ENCODE data around the gene JOSD2.

JOSD2 gene

DNA sequence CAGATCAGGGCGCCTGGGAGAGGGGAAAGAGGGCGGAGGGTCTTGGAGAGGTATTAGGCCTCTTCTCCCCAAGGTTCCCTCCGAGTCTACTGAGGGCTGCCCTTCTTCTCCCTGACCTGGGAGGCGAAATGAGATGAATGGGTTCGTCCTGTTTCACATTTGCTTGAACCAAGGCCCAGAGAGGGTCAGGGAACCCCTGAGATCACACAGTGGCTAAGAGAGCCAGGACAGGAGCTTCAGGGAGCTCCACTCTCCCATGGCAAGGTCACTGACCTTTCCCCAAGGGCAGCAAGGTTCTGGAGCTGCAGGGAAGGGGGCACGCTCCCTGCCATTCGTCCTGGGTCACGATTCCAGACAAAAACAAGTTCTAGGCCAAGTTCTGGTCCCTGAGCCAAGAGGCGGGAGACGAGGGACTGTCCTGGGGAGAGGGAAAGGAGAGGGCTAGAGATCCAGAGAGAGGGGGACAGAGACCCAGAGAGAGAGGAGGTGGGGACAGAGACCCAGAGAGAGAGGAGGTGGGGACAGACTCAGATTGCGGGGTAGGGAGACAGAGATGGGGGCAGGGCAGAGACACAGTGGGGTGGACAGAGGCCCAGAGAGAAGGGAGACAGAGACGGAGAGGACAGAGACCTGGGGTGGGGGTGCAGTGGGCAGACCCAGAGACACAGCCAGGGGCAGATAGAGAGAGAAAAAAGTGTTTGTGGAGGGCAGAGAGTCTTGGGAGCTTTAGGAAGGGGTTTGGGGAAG is 2.2 kb upstream of the JOSD2 start:
- no peak for DNase-seq

DNA sequence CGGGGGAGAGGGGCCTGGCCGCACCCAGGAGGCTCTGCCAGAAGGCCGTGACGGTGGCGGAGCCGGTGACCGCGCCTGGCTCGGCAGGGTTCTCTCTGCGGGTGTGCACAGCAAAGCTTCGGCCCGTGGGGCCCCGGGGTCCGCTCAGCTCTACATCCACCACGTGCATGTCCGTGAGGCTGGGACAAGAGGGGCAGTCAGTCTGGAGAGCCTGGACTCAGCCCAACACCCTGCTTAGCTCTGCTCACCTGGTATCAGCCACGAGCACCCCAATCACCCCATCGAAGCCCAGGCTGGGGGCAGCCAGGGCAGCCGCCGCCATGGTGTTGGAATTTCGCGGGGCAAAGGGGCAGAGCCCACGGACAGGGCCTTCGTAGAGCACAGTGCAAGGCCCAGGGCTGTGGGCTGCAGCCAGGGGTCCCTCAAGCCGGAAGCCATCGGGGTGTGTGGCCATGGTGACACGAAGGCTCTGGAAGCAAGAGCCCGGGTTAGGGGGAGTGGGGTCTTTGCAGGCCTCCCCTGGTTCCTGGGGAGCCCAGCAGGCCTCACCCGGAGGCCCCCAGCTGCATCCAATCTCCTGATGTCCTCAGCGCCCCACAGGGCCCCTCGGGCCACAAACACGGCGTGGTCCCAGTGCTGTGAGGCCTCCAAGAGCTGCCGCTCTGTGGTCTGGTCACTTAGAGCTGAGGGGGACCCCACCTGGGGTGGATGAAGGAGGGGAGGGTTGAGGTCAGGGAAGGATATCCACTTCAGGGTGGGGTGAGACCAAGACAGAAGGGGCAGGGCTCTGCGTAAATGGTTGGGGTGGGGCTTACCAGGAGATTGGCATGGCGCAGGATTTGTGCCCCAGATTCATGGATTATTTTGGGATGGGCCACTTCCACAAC is 1.4 kb upstream of the JOSD2 start:
- DNase-seq = no peak

DNA sequence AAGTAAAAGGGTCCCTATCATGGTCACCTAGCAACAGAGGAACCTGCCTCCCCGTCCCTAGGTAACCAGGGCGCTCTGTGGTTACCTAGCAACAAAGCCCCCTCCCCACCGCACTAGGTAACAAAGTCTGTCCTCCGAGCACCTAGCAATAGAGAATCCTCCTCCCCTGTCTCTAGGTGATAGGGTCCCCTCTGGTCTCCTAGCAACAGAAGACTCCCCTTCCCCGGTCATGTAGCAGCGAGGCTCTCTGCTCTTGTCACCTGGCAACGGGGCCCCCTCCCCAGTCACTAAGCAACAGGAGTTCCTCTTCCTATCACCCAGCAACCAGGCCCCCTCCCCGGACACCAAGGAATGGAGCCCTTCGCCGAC is 307 bp downstream of the JOSD2 start:
- DNase-seq = no peak

DNA sequence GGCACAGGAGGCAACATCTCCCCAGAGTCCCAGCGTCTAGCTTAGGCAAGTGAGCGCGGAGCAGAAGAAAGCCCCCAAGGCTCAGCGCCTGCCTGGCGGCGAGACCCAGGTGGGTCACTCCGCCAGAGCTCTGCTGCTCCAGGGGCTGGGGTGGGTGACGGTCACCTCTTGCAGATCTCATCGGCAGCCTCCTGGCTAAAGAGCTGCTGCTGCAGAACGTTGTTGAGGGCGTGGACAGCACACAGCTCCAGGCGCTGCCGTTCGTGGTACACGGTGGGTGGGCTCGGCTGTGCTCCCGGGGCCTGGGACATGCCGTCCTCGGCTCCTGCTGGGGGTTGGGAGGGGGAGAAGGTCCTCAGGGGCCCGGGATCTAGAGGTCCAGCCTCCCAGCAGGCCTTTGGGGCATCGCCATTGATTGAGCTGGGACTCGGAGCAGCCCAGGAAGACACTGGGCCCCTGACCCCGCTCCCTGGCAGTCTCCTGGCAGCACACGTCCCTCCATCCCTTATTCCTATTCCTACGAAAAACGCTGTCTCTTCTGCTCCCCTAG is 795 bp downstream of the JOSD2 start:
- DNase-seq = no peak

DNA sequence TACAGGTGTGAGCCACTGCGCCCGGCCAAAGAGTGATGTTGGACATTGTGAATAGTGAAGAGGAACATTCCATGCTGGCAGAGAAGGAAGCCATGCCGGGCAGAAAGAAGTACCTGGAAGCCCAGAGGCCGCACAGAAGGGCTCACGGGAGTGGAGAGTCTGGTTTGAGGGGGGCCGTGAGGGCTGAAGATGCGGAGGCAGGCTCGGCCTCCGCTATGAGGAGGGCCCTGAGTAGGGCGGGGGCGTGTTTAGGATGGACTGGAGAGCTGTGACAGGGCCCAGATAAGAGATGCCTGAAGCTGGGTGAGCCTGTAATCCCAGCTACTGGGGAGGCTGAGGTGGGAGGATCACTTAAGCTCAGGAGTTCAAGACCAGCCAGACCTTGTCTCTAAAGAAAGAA is 1.6 kb downstream of the JOSD2 start:
- no peak for DNase-seq

DNA sequence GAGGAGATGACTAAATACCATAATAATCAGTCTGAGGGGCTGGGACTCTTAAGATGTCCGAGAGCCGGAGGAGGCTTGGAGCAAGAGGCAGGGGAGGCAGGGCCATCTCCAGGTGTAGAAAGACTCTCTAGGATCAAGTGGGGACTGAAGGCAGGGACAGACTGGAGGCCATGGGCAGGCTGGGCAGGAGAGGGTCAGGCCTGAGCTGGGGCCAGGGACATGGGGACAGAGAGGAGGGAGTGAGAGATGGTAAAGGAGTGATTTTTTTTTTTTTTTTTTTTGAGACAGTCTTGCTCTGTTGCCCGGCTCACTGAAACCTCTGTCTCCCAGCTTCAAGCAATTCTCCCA is 2.2 kb downstream of the JOSD2 start:
- DNase-seq = no peak

DNA sequence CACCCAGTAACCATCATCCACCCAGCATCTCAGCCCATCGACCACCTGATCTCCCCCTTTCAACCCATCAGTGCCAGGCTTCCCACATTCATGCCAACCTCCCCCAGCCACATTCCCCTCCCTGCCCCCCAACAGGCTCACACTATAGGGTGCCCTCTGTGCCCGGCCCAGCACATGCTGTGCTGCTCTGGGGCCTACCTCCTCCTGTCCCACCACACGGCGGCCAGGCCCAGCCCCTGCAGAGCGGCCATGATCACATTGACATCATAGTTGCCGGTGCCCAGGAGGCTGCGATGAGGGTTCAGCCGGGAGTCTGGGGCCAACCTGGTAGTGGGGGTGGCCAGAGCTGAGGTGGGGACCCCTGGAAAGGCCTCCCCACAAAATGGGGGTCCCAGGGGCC is 3.6 kb downstream of the JOSD2 start:
- no peak for DNase-seq

DNA sequence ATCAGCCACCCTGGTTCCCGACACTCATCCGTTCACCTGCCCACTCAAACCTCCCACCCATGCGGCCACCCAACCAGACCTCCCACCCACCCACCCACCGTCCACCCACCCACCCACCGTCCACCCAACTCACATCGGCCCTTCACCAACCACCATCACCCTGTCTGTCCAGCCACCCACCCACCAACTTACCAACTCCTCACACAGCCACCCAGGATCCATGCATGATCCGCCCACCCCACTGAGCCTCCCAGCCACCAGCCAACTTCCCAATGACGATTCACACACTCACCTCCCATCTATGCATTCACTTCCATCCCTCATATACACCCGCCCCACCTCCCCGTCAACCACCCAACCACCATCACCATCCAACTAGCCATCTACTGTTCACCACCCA is 4.3 kb downstream of the JOSD2 start:
- no peak for DNase-seq

DNA sequence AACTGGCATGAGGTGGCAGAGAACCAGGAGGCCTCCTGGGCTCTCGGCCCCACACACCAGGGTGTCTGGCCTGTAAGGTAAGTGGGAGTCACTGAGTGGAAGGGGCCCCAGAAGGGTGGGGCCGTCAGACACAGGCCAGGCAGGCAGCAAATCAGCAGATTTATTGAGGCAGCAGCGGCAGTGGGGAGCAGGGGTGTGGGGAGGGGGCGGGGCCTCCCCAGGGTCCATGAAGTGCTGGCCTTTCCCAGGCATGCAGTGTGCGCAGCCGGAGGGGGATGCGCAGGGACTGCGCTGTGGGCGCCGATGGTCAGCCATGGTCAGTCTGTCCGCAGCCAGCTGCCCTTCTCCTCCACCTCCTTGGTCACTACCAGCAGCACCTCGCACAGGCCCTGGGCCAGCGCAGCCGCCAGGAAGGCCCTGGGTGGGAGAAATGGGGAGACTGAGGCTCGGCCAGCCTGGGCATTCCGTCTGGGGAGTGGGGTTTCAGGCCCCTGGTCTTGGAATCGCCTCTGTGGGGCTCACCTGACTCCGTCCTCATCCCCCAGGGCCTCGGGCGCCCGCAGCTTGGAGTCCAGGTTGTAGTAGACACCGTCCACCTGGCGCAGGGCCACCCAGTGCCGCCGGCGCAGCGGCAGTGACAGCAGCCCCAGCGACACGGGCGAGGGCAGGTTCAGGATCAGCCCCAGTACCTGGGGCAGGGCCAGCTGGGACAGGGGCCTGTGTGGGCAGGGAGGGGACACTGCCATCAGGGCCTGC is 5.0 kb downstream of the JOSD2 start:
- DNase-seq = no peak

DNA sequence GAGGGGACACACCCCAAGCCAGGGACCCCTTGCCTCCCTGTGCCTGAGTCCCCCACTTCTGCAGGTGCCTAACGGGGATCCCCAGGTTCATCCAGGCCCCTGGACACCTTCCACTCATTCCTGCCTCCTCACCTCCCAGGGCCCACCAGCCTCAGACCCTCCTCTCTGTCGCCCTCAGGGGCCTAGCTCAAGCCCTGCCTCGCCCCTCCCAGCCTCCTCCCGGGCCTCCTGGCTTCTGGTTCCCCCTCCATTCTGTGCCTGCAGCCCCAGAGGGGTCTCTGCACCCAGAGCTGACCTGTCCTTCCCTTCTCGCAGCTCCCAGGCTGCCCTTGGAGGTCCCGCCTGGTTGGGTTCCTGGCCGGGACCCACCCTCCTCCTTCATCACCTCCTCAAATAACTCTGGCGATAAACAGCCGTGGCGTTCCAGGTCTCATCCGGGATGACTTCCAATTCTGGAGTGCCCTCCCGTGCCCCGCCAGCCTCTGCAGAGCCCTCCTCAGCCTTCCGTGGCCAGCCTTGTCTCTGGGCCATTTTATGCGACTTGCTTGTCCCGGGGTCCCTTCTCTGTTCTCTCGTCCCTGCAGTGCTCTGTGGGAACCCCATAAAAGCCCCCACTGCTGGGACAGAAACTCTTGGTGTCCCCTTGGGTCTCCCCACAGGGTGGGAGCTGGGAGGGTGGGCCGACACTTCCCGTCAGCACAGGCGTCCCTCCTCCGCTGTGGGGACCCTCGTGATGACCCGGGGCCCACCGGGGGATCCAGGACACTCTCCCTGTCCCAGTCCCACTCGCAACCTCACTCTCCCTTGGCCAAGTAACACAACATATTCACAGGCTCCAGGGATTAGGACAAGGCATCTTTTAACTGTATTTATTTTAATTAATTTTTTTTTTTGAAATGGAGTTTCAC is 9.2 kb downstream of the JOSD2 start:
- DNase-seq = no peak

DNA sequence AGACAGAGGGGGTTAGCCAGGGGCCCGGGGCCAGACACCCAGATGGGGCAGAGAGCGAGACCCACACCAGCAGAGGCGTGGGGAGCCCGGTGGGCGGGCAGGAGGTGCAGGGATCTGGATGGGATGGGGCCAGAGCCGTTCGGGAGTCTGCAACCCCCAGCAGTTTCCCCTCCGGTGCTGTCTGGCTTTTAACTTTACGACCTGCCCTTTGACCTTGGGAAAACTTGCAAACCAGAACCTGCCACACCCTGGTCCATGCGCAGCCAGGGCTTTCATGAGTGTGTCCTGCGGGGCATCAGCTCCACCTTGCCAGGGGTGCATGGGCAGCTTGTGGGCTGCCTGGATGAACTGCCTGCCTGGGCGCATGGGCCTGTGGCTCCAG is 9.8 kb downstream of the JOSD2 start:
- DNase-seq = no peak

DNA sequence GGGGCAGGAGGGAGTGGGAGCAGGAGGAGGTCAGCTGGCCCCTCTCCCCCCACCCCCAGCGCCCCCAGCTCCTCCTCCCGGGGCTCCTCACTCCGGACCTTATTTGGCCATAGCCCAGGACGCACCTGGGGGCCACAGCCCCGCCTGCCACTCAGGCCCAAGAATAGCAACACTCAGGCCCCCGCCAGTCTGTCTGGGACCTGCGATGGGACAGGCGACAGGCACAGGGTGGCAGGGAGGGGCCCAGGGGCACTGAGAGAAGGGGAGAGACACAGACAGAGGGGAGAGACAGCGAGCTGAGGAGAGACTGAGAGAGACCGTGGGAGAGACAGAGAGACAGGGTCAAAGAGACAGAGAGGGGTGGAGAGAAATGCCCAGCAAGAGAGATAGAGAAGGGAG is 10.2 kb downstream of the JOSD2 start:
- DNase-seq = no peak

DNA sequence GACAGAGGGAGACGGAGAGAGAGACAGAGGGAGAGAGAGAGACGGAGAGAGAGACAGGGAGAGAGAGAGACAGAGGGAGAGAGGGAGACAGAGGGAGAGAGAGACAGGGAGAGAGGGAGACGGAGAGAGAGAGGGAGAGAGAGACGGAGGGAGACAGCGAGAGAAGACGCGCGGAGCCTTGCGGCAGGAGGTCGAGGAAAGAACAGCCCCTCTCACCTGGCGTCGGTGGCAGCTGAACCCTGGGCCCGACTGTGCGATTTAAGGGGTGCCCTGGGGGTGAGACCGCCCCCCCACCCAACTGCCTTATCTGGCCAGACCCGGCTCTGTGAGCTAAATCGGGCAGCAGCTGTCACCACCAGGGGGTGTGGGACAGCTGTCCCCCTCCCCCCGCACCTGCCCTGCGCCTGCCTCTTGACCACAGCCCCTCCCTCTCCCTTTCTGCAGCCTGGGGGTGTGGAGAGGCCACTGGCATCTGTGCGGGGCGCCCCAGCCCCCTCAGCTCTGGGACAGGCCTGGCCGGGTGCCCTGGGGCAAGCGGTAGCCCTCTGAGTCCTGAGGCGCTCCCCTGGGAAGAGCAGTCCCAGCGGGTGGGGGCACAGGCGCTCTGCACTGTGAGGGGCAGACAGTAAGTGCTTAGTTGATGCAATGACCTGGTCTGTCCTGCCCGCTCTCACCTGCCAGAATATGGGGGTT is 10.8 kb downstream of the JOSD2 start:
- no peak for DNase-seq

DNA sequence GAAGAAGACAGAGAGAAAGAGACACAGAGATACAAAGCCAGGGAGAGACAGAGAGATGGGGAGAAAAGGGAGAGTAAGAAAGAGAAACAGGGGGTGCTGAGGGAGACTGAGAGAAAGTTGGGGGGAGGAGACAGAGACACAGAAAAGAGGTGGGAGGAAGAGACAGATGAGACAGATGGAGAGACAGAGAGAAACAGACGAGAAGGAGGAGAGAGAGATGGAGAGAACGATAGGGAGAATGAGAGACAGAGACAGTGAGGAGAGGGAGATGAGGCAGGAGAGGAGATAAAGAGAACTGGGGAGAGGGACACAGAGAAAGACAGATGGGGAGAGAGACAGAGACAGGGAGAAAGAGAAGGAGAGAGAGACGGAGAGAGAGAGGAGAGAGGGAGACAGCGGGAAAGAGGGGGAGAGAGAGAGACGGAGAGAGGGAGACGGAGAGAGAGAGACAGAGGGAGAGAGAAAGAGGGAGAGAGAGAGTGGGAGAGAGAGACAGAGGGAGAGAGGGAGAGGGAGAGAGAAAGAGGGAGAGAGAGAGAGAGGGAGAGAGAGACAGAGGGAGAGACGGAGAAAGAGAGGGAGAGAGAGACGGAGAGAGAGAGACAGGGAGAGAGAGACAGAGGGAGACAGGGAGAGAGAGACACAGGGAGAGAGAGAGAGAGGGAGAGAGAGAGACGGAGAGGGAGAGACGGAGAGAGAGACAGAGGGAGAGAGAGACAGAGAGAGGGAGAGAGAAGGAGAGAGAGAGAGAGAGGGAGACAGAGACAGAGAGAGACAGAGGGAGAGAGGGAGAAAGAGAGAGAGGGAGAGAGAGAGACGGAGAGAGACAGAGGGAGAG is 12.6 kb downstream of the JOSD2 start:
- no peak for DNase-seq

DNA sequence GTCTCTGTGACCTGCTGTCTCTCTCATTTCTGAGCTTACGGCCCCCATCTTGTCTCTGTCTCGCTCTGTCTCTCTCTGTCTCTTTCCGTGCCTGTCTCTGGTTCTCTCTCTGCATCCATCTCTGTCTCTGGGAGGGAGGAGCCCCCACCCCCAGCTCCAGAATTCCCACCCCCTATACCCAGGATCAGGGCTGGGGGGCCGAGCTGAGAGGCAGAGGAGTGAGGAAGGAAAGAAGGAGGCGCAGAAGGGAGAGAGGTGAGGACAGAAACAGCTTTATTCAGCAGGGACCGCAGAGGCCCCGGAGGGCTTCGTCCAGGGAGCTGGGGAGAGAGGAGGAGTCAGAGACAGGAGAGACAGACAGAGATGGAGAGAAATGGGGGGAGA is 14.0 kb downstream of the JOSD2 start:
- no peak for DNase-seq

DNA sequence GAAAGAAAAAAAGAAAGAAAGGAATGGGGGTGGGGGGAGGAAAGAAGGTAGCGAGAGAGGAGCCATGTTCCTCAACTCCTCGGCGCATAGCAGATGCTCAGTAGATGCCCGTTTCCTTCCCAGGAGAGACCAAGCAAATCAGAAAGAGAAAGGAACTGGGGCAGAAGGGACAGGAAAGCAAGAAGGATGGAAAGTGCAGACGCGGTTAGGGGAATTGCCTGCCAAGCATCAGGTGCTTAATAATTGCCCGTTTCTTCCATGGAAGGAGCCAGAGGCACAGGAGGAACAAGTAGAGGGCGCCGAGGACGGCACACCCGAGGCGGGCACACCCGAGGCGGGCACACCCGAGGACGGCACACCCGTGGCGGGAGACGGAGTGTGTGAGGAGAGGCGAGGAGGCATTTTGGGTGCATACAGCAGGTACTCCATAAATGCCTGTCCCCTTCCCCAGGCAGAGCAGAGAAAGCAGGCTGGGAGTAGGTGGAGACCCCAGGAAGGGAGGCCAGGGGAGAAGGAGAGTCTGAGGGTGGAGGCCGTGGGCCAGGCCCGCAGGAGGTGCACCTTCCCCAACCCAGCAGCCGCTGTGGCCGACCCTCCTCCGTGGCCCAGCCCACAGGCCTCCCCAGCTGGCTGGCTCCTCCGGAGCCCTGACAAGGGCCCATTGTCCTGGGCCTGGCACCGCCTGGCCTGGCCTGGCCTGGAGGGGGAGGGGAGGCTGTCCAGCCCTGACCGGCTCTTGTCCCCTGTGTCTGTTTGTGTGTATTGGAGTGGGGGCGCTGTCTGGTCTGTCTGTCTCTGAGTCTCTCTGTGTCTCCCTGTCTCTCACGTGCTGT is 14.6 kb downstream of the JOSD2 start:
- DNase-seq = no peak

DNA sequence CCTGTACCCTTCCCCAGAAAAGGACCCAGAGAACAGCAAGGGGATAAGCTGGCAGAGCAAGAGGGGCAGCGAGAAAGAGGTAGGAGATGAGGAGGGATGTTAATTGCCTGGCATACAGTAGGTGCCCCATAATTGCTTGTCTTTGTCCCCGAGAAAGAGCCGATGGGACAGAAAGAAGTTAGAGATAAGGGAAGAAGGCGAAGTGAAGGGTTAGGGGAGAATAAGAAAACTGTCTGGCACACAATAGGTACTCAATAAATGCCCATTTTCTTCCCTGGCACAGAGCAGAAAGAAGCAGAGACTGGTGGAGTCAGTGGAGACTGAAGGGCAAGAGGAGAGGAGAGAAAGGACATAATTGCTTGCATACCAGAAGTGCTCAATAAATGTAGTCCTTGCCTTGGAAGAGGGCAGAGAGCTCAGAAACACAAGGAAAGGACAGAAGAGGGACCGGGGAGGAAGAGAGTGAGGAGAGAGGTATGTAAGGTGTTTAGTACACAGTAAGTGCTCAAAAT is 15.9 kb downstream of the JOSD2 start:
- no peak for DNase-seq

DNA sequence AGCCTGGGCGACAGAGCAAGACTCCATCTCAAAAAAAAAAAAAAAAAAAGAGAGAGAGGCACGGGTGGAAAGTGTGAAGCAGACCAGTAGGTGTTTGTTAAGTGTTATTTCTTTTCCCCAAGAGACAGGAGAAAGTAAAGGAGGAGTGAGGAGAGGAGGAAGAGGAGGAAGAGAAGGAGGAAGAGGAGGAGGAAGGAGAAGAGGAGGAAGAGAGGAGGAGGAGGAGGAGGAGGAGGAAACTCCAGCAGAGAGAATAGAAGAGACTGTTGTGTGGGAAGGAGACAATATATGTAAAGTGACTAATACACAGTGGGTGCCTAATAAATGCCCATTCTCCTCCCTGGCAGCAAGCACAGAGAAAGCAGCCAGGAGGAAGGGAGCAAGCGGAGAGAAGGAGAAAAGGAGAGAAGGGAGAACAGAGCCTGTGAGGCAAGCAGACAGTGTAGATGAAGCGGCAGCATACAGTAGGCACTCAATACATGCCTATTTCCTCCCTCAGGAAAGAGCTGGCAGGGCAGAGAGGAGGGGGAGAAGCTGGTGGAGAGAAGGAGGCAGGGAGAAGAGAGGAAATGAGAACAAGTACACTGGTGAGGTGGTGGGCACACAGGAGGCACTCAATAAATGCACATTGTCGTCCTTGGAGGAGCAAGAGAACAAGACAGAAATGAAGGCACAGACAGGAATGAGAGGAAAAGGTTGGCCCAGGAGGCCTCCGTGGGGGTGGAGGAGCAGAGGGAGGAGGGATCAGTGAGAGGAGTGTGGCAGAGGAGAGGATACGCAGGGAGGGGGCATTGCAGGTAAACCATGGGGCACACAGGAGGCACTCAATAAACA is 16.6 kb downstream of the JOSD2 start:
- no peak for DNase-seq

DNA sequence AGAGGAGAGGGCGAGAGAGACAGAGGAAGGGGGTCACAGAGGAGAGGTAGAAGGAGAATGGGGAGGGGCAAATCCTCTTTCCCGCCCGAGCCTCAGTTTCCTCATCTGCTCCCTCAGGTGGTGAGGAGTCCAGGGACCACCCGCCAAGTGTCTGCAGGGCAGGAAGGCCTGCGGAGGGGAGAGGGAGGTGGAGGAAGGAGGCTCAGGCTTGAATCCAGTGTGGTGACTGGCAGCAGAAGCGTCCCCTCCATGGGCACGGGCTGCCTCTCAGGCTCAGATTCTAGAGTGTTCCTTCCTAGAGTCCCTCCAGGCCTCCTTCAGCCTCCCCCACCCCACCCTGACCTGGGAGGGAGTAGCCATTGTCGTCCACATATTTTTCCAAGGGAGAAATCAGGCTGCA is 17.8 kb downstream of the JOSD2 start:
- no peak for DNase-seq

Data from fibroblast of skin of abdomen (primary cell).